Measurements from ENCODE around the gene MRPL46. TPM values are rescaled to one million over a fixed set of nuclear protein-coding genes. Genes with fewer than 3 reads are reported as not detected.
A peak's percentile ranks its signal among the peaks of the same experiment; 100 is the strongest.

The MRPL46 gene
- total RNA-seq, 1 experiment from 2014 or later, result 23.0 TPM

DNA sequence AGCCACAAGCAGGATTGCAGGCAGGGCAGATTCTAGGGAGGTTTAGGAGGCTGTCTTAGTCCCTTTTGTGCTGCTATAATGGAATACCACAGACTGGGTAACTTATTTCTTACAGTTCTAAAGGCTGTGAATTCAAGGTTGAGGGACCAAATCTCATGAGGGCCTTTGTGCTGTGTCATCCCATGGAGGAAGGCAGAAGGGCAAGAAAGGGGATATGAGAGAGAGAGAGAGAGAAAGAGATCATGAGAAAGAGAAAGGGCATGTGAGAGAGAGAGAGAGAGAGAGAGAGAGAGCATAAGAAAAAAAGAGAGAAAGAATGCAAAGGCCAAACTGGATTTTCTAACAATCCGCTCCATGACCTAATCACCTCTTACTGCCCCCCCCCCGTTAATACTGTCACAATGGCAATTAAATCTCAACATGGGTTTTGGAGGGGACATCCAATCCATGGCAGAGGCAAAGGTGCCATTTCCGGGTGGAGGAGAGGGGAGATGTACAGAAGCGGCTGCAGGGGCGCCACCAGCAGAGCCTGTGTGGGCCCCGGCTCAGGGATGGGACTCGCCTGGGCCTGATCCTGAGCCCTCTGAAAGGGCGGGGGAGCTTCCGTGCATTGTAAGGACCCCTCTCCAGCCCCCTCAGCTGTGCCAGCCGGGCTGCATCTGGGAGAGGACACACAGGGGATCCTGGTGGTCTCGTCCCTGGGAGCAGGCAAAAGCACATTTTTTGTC is 20.8 kb upstream of the MRPL46 start:
- H3K27ac ChIP-seq (ENCODE audit: low read length), result no peak overlapping the region
- no peaks in the 10 kb centered on the region for H3K27me3 ChIP-seq (ENCODE audit: low read length)
- no peaks in the 10 kb centered on the region for H4K20me1 ChIP-seq (ENCODE audit: insufficient read depth, low read depth, low read length)
- no peak overlapping the region for H3K4me2 ChIP-seq (ENCODE audit: low read depth, low read length, poor library complexity, severe bottlenecking)
- H3K9me2 ChIP-seq (replicated peaks; ENCODE audit: insufficient read depth, low read length), result no peaks in the 10 kb centered on the region
- no peaks in the 10 kb centered on the region for H3K4me1 ChIP-seq (ENCODE audit: low read length)
- H3K4me3 ChIP-seq (ENCODE audit: low read length), result no peak overlapping the region
- no peak for DNase-seq
- H3K9ac ChIP-seq (ENCODE audit: low read length), result no peak overlapping the region
- no peaks in the 10 kb centered on the region for H3K79me2 ChIP-seq (ENCODE audit: low read length)
- no peaks in the 10 kb centered on the region for H3K9me3 ChIP-seq (ENCODE audit: low read length)
- H3K36me3 ChIP-seq (ENCODE audit: insufficient read depth, low read length), result no peaks in the 10 kb centered on the region
- no peak overlapping the region for H2AFZ ChIP-seq (ENCODE audit: low read length)

GRCh38 chr15:88487178-88487795 is 20.1 kb upstream of the MRPL46 start:
- H3K27ac ChIP-seq (ENCODE audit: low read length), result no peak overlapping the region
- H3K4me2 ChIP-seq (ENCODE audit: low read depth, low read length, poor library complexity, severe bottlenecking), result no peak overlapping the region
- no peaks in the 10 kb centered on the region for H3K36me3 ChIP-seq (ENCODE audit: insufficient read depth, low read length)
- H3K9me3 ChIP-seq (ENCODE audit: low read length), result no peaks in the 10 kb centered on the region
- H4K20me1 ChIP-seq (ENCODE audit: insufficient read depth, low read depth, low read length), result no peaks in the 10 kb centered on the region
- H3K79me2 ChIP-seq (ENCODE audit: low read length), result no peaks in the 10 kb centered on the region
- no peaks in the 10 kb centered on the region for H3K4me1 ChIP-seq (ENCODE audit: low read length)
- H3K9me2 ChIP-seq (replicated peaks; ENCODE audit: insufficient read depth, low read length), result no peaks in the 10 kb centered on the region
- H3K27me3 ChIP-seq (ENCODE audit: low read length), result no peaks in the 10 kb centered on the region
- no peak overlapping the region for H2AFZ ChIP-seq (ENCODE audit: low read length)
- no peak overlapping the region for H3K9ac ChIP-seq (ENCODE audit: low read length)
- peak; percentile 47 for DNase-seq
- H3K4me3 ChIP-seq (ENCODE audit: low read length), result no peak overlapping the region

DNA sequence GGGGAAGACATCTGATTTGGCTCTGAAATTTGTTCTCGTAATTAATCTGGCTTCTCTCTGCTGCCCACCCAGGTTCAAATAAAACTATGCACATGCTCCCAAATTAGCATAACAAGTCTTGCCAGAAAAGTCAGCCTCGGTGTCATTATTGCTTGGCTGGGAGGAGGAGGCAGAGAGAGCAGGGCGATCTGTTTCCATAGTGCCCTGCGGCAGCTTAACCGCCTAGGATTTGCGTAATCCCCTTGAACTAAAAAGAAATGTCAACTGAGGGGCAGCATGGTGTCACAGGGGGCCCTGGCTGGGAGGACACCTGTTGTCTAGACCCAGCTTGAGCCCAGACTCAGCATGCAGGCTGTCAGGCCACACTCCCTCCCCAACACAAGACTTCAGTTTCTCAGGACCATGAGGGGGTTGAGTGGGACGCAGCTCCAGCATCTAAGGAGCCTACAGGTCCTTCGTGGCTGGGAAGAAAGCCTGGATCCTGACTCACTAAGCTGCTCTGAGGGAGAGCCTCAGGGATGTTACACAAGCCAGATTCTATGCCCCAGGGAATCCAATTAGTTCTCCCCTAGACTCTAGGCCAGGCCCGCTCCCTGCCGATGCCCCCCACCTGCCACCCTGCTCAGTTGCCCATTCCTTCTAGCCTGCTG is 17.6 kb upstream of the MRPL46 start:
- Histone ChIP-seq H3K9ac (ENCODE audit: low read length) (no peak overlapping the region), H3K27me3 (ENCODE audit: low read length) (no peaks in the 10 kb centered on the region), H3K4me1 (ENCODE audit: low read length) (no peaks in the 10 kb centered on the region), H3K36me3 (ENCODE audit: insufficient read depth, low read length) (no peaks in the 10 kb centered on the region), H3K79me2 (ENCODE audit: low read length) (no peaks in the 10 kb centered on the region), H3K9me2 (replicated peaks; ENCODE audit: insufficient read depth, low read length) (no peaks in the 10 kb centered on the region), H3K4me3 (ENCODE audit: low read length) (no peak overlapping the region), H3K9me3 (ENCODE audit: low read length) (no peaks in the 10 kb centered on the region), H4K20me1 (ENCODE audit: insufficient read depth, low read depth, low read length) (no peaks in the 10 kb centered on the region), H3K27ac (ENCODE audit: low read length) (no peak overlapping the region), H3K4me2 (ENCODE audit: low read depth, low read length, poor library complexity, severe bottlenecking) (no peak overlapping the region), H2AFZ (ENCODE audit: low read length) (no peak overlapping the region)
- DNase-seq, result no peak

GRCh38 chr15:88482263-88482662 is 15.1 kb upstream of the MRPL46 start:
- Histone ChIP-seq H3K4me2 (ENCODE audit: low read depth, low read length, poor library complexity, severe bottlenecking) (no peak overlapping the region), H3K27ac (ENCODE audit: low read length) (no peak overlapping the region), H2AFZ (ENCODE audit: low read length) (no peak overlapping the region), H3K79me2 (ENCODE audit: low read length) (no peaks in the 10 kb centered on the region), H3K9ac (ENCODE audit: low read length) (no peak overlapping the region), H3K36me3 (ENCODE audit: insufficient read depth, low read length) (peaks cover 8% of the 10 kb centered on the region; the same call in 1 of the 2 replicates), H3K27me3 (ENCODE audit: low read length) (no peaks in the 10 kb centered on the region), H3K4me3 (ENCODE audit: low read length) (no peak overlapping the region), H3K4me1 (ENCODE audit: low read length) (no peaks in the 10 kb centered on the region), H3K9me2 (replicated peaks; ENCODE audit: insufficient read depth, low read length) (no peaks in the 10 kb centered on the region), H3K9me3 (ENCODE audit: low read length) (no peaks in the 10 kb centered on the region), H4K20me1 (ENCODE audit: insufficient read depth, low read depth, low read length) (no peaks in the 10 kb centered on the region)
- DNase-seq, result no peak

GRCh38 chr15:88480981-88481380 is 13.8 kb upstream of the MRPL46 start:
- Histone ChIP-seq H3K36me3 (ENCODE audit: insufficient read depth, low read length) (peaks cover 18% of the 10 kb centered on the region; the same call in 1 of the 2 replicates), H3K4me3 (ENCODE audit: low read length) (no peak overlapping the region), H3K79me2 (ENCODE audit: low read length) (no peaks in the 10 kb centered on the region), H4K20me1 (ENCODE audit: insufficient read depth, low read depth, low read length) (no peaks in the 10 kb centered on the region), H3K27me3 (ENCODE audit: low read length) (no peaks in the 10 kb centered on the region), H3K9me3 (ENCODE audit: low read length) (no peaks in the 10 kb centered on the region), H3K27ac (ENCODE audit: low read length) (no peak overlapping the region), H3K9ac (ENCODE audit: low read length) (no peak overlapping the region), H3K9me2 (replicated peaks; ENCODE audit: insufficient read depth, low read length) (no peaks in the 10 kb centered on the region), H3K4me2 (ENCODE audit: low read depth, low read length, poor library complexity, severe bottlenecking) (no peak overlapping the region), H2AFZ (ENCODE audit: low read length) (no peak overlapping the region), H3K4me1 (ENCODE audit: low read length) (no peaks in the 10 kb centered on the region)
- no peak for DNase-seq

GRCh38 chr15:88479169-88479568 is 12.0 kb upstream of the MRPL46 start:
- H3K4me3 ChIP-seq (ENCODE audit: low read length), result no peak overlapping the region
- no peaks in the 10 kb centered on the region for H3K79me2 ChIP-seq (ENCODE audit: low read length)
- H3K4me2 ChIP-seq (ENCODE audit: low read depth, low read length, poor library complexity, severe bottlenecking), result no peak overlapping the region
- no peak overlapping the region for H3K27ac ChIP-seq (ENCODE audit: low read length)
- H3K27me3 ChIP-seq (ENCODE audit: low read length), result no peaks in the 10 kb centered on the region
- no peak overlapping the region for H3K9ac ChIP-seq (ENCODE audit: low read length)
- no peak overlapping the region for H2AFZ ChIP-seq (ENCODE audit: low read length)
- no peaks in the 10 kb centered on the region for H3K9me3 ChIP-seq (ENCODE audit: low read length)
- no peak for DNase-seq
- H3K9me2 ChIP-seq (replicated peaks; ENCODE audit: insufficient read depth, low read length), result no peaks in the 10 kb centered on the region
- H3K4me1 ChIP-seq (ENCODE audit: low read length), result no peaks in the 10 kb centered on the region
- H3K36me3 ChIP-seq (ENCODE audit: insufficient read depth, low read length), result peaks cover 24% of the 10 kb centered on the region; the same call in 1 of the 2 replicates
- no peaks in the 10 kb centered on the region for H4K20me1 ChIP-seq (ENCODE audit: insufficient read depth, low read depth, low read length)

GRCh38 chr15:88477904-88478303 is 10.7 kb upstream of the MRPL46 start:
- peaks cover 29% of the 10 kb centered on the region; the same call in 1 of the 2 replicates for H3K36me3 ChIP-seq (ENCODE audit: insufficient read depth, low read length)
- H3K27me3 ChIP-seq (ENCODE audit: low read length), result no peaks in the 10 kb centered on the region
- H3K4me2 ChIP-seq (ENCODE audit: low read depth, low read length, poor library complexity, severe bottlenecking), result no peak overlapping the region
- no peaks in the 10 kb centered on the region for H3K9me2 ChIP-seq (replicated peaks; ENCODE audit: insufficient read depth, low read length)
- no peak overlapping the region for H3K4me3 ChIP-seq (ENCODE audit: low read length)
- no peak for DNase-seq
- H3K4me1 ChIP-seq (ENCODE audit: low read length), result no peaks in the 10 kb centered on the region
- no peak overlapping the region for H2AFZ ChIP-seq (ENCODE audit: low read length)
- H3K9ac ChIP-seq (ENCODE audit: low read length), result no peak overlapping the region
- no peaks in the 10 kb centered on the region for H4K20me1 ChIP-seq (ENCODE audit: insufficient read depth, low read depth, low read length)
- no peak overlapping the region for H3K27ac ChIP-seq (ENCODE audit: low read length)
- no peaks in the 10 kb centered on the region for H3K79me2 ChIP-seq (ENCODE audit: low read length)
- H3K9me3 ChIP-seq (ENCODE audit: low read length), result no peaks in the 10 kb centered on the region

GRCh38 chr15:88477126-88477525 is 9.9 kb upstream of the MRPL46 start:
- no peak overlapping the region for H3K4me2 ChIP-seq (ENCODE audit: low read depth, low read length, poor library complexity, severe bottlenecking)
- peaks cover 35% of the 10 kb centered on the region; the same call in 1 of the 2 replicates for H3K36me3 ChIP-seq (ENCODE audit: insufficient read depth, low read length)
- no peak overlapping the region for H3K4me3 ChIP-seq (ENCODE audit: low read length)
- H3K4me1 ChIP-seq (ENCODE audit: low read length), result no peaks in the 10 kb centered on the region
- no peaks in the 10 kb centered on the region for H3K9me2 ChIP-seq (replicated peaks; ENCODE audit: insufficient read depth, low read length)
- no peak overlapping the region for H3K9ac ChIP-seq (ENCODE audit: low read length)
- DNase-seq, result no peak
- no peaks in the 10 kb centered on the region for H3K9me3 ChIP-seq (ENCODE audit: low read length)
- H2AFZ ChIP-seq (ENCODE audit: low read length), result no peak overlapping the region
- H3K79me2 ChIP-seq (ENCODE audit: low read length), result no peaks in the 10 kb centered on the region
- H3K27ac ChIP-seq (ENCODE audit: low read length), result no peak overlapping the region
- no peaks in the 10 kb centered on the region for H4K20me1 ChIP-seq (ENCODE audit: insufficient read depth, low read depth, low read length)
- H3K27me3 ChIP-seq (ENCODE audit: low read length), result no peaks in the 10 kb centered on the region

All from Karpas-422 (cell line).